Measurements from ENCODE around the gene RIPK3.
"Not testable (repeated sequence)": the region's sequence is repeated elsewhere in the genome, so short reads cannot be mapped to it uniquely, and the experiment has no call there.

Gene RIPK3

DNA sequence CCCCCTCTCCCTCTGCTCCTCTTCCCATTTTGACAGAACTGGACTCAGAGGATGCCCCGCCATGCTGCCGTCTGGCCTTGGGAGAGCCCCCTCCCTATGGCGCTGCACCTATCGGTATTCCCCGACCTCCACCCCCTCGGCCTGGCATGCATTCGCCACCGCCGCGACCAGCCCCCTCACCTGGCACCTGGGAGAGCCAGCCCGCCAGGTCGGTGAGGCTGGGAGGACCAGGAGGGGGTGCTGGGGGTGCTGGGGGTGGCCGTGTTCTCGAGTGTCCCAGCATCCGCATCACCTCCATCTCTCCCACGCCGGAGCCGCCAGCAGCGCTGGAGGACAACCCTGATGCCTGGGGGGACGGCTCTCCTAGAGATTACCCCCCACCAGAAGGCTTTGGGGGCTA, 29.7 kb upstream of the RIPK3 start:
- no peak for DNase-seq (ENCODE audit: low read depth)

DNA sequence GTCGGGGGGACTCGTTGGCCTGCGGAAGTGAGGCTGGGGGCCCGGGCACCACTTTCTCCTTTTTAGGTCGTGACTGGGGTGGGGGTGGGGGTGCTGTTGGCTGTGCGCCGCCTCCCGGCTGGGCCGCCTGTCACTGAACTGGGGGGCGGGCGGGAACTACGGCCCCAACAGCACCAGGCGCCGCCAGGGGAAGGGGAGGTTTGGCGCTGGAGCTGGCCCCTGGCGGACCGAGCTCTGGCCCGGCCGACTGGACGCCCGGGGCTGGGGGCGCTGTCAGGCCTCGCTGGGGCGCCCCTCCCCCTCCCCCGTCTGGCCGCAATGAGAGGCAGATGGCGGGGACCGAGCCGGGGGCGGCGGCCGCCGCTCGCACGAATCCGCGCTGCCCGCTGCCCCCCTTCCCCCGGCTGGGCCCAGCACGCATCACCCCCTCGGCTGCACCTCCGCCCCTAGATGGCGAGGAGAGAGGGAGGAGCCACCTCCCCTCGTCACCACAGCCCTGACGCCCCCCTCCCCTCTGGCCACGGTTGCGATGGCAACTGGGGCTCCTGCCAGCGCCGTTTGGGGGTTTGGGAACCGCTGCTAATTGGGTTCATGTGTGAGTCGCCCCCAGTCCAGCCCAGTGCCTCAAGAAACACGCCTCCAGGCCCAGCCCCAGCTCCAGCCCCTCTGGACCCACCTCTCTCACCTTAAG, 28.9 kb upstream of the RIPK3 start:
- peak; percentile 81 for DNase-seq (ENCODE audit: low read depth)

DNA sequence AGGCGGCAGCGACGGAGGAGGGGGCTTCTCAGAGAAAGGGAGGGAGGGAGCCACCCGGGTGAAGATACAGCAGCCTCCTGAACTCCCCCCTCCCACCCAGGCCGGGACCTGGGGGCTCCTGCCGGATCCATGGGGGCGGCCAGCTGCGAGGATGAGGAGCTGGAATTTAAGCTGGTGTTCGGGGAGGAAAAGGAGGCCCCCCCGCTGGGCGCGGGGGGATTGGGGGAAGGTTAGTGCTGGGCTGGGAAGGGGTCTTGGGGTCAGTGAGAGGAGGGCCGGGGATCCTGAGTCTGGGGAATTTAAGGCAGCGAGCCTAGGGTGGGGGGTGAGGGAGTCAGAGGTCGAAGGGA, 28.4 kb upstream of the RIPK3 start:
- DNase-seq (ENCODE audit: low read depth), result no peak

DNA sequence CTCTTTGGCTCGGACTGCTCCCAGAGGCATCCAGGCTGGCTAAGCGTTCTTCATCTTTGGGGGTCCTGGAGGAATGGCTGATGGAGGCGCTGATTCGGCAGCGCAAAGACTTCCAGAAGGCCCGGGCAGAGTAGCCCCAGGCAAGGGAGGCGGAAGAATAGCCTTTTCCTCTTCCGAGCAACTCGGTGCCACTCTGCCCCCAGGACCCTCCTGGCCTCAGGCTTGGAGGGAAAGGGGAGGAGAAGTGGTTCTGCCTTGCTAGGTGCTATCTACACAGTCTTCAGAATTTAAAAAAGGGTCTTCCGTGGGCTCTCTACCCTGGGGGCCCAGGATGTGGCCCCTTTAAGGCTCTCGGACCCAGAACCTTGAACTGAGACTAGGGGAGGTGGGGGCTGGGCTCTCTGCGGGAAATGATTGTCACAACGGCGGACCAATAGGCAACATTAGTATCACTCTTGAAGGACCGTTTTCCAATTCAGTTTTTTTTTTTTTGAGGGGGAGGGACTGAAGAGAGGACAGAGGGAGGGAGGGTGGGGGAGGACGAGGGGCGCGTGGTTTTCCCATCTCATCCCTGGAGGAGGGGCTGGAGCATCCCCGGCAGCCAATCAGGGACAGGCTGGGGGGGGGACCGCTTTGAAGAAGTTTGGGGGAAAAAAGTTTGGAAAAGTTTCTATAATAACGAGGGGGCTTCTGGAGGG, 27.9 kb upstream of the RIPK3 start, which contains the start of gene NFATC4:
NFATC4 (plus strand) TSS at position 671 of the 698 bp plus-strand sequence. CDS start 157 bp downstream, outside the sequence.
- DNase-seq (ENCODE audit: low read depth), result peak; percentile 95

DNA sequence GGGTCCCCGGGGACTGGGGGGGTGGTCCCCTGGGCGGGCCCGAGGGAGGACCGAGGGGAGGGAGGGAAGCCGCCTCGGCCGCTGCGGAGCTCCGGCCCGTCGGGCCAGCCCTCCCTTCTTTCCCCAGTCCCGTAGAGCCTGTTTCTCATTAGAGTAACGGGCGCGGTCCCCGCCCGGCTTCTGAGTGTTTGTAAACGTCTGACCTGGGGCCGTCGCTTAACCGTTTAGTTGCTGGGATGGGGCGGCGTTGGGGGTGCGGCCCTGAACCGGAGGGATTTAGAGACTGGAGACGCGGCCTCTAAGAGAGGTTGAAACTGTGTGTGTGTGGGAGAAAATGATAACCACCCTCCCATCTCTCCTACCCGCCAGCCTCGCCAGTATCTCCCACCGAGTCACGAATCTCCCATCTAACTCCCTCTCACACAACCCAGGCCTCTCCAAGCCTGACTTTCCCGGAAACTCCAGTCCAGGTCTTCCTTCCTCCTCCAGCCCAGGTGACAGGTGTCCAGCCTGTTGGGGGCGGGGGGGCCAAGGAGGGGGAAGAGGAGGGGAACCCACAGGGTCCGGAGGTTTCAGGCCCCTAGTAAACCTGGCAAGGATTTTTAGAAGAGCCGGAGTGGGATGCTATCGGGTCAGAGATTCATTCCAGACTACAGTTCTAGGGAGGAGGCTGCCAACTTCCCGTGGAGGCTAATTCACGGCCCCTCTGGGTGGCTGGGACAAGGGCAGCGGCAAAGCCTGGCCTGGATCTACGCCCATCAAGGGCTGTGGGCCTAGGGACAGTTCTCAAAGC, 27.1 kb upstream of the RIPK3 start:
- peak; percentile 97 for DNase-seq (ENCODE audit: low read depth)

DNA sequence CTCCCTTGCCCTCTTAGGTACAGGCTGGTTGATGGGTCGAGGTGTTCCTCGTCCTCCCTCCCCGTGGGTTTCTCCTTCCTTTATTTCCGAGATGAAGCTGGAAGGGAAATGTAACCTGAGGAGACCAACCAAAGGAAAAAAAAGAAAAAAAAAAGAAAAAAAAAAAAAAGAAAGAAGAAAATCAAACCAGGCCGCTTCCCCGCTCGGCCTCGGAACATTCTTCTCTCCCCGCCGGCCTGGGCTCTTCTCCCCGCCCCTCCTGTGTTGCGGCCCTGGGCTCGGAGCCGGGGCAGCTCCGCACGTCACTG, 26.6 kb upstream of the RIPK3 start:
- DNase-seq (ENCODE audit: low read depth), result no peak

DNA sequence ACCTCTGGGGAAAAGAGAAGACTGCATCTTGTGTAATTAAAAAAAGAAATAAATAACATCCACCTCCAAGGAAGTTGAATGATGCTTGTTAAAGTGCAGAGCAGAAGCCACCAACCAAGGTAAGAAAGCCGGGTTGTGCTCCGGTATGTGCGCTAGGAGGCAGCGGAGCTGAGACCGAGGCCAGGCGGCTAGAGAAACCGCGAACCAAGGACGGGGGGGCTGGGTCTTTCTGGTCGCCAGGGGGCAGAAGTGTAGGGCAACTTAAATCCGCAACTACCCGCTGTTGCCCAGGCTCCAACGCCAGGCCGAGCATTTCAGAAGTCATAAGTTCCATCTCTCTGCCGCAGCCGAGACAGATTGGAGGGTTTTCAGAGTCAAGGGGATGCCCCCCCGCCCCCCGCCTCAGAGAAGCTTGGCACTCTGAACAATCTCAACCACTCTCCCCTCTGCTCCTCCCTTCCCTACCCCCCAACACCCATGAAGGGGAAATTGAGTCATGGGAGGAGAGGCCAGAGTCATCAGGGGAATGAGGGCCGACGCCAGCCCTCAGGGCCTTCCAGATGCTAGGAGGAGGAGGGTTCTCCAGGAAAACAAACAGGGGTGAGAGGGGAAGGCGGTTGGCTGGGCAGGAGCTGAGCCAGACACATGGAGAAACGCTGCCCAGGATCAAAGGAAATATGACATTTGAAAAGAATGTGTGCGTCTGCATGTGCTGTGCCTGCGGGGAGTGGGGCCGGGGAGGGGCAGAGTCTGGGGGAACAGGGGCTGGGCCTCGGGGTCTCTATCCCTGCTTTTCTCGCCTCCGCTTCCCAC, 26.0 kb upstream of the RIPK3 start:
- DNase-seq (ENCODE audit: low read depth), result peak; percentile 91

DNA sequence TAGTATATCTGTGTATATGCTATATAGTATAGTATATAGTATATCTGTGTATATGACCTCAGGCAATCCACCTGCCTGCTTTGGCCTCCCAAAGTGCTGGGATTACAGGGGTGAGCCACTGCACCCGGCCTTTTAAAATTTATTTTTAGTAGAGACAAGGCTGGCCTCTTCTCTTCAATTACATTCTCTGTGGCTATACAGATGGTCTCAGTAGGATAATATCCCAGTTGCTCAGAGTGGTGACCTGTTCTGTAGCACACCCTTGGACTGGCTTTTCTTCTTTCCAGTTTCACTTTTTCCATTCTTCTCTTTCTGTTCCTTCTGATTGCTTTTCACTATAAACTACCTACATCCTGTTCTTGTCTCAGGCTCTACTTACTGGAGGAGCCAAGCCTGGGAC, 25.1 kb upstream of the RIPK3 start:
- DNase-seq (ENCODE audit: low read depth), result no peak

DNA sequence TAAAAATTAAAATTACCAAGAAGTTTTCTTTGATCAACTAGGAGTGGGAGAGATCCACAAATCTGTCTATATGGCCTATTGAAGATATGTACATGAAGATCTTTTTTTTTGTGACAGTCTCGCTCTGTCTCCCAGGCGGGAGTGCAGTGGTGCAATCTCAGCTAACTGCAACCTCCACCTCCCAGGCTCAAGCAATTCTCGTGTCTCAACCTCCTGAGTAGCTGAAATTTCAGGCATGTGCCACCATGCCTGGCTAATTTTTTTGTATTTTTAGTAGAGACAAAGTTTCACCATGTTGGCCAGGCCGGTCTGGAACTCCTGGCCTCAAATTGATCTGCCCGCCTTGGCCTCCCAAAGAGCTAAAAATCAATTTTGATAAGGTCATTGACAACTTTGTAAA, 23.6 kb upstream of the RIPK3 start:
- DNase-seq (ENCODE audit: low read depth), result no peak

DNA sequence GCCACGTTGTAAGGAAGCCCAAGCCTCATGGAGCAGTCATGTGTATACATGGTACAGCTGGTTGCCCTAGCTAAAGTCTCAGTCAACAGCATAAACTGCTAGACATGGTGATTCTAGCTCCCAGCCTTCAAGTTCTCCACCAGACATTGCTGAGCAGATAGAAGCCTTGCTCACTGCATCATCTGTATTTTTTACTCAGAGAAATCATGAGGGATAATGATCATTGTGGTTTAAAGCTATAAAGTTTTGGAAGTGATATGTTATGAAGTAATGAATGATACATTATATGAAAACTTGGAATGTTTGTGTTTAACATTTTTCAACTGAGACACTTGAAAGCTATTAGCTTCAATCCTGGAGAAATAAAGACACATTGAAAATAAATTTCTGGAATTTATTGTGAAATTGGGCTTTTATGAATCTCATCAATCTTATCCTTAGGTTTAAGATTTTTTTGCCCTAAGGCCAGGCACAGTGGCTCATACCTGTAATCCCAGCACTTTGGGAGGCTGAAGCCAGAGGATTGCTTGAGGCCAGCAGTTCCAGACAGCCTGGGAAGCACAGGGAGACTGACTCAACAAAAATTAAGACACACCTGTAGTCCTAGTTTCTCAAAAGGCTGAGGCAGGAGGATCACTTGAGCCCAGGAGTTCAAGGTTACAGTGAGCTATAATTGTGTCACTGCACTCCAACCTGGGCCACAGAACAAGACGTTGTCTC, 22.6 kb upstream of the RIPK3 start:
- DNase-seq (ENCODE audit: low read depth), result no peak

DNA sequence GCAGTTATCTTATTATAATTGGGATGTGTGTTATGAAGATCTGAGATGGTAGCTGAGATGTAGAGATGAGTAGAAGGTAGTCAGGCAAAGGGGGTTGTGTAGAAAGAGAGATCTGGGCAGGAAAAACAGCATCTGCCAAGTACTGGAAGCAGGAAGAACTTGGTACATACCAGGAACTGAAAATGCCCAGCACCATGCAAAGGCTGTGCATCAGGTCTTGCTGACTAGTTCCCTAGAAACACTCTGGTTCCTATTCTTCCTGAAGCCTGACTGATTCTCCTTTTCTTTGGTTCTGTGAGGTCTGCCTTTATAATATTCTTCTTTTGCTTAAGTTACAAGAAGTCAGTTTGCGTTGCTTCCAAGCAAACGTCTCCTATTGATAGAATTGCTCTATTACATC, 21.5 kb upstream of the RIPK3 start:
- DNase-seq (ENCODE audit: low read depth), result no peak

DNA sequence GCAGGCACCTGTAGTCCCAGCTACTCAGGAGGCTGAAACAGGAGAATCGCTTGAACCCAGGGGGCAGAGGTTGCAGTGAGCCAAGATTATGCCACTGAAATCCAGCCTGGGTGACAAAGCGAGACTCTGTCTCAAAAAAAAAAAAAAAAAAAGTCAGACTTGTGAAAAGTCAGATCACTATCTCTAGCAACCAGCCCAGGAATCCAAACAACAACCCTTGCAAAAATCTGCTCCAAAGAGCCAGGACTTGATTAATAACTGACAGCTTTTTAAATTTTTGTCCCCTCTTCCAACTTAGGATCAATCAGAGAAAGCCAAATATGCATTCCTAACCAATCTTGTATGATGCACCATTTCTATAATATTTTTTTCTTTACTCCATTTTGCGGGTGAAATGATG, 20.5 kb upstream of the RIPK3 start:
- DNase-seq (ENCODE audit: low read depth), result no peak

DNA sequence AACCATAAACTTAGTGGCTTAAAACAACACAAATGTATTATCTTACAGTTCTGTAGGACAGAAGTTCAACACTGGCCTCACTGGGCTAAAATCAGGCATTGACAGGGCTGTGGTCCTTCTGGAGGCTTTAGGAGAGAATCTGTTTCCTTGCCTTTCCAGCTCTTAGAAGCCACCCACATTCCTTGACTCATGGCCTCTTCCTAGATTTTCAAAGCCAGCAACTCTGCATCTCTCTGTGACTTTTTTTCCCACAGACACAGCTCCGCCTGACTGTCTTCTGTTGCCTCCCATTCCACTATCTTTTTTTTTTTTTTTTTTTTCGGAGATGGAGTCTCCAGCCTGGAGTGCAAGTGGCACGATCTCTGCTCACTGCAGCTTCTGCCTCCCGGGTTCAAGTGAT, 16.4 kb upstream of the RIPK3 start:
- no peak for DNase-seq (ENCODE audit: low read depth)

DNA sequence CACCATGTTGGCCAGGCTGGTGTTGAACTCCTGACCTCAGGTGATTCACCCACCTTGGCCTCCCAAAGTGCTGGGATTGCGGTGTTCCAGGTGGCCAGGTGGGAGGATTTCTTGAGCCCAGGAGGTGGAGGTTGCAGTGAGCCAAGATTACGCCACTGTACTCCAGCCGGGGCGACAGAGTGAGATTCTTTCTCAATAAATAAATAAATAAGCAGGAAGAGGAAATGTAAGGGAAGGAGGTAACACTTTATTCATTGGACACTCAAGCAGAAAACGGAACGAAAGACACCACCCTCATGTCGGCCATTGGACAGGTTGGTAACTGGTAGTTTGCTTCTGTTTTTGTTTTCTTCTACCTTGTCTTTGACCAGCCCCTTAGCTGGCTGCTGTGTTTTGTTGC, 15.2 kb upstream of the RIPK3 start:
- DNase-seq (ENCODE audit: low read depth), result no peak

DNA sequence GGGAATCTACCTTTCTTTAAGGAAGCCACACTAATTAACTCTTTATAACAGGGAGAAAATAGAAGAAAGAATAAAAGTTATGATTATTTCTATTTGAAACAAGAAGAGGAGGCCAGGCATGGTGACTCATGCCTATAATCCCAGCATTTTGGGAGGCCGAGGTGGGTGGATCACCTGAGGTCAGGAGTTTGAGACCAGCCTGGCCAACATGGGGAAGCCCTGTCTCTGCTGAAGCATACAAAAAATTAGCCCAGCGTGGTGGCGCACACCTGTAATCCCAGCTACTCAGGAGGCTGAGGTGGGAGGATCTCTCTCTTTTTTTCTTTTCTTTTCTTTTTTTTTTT, 14.7 kb upstream of the RIPK3 start:
- not testable (repeated sequence) for DNase-seq (ENCODE audit: low read depth)

DNA sequence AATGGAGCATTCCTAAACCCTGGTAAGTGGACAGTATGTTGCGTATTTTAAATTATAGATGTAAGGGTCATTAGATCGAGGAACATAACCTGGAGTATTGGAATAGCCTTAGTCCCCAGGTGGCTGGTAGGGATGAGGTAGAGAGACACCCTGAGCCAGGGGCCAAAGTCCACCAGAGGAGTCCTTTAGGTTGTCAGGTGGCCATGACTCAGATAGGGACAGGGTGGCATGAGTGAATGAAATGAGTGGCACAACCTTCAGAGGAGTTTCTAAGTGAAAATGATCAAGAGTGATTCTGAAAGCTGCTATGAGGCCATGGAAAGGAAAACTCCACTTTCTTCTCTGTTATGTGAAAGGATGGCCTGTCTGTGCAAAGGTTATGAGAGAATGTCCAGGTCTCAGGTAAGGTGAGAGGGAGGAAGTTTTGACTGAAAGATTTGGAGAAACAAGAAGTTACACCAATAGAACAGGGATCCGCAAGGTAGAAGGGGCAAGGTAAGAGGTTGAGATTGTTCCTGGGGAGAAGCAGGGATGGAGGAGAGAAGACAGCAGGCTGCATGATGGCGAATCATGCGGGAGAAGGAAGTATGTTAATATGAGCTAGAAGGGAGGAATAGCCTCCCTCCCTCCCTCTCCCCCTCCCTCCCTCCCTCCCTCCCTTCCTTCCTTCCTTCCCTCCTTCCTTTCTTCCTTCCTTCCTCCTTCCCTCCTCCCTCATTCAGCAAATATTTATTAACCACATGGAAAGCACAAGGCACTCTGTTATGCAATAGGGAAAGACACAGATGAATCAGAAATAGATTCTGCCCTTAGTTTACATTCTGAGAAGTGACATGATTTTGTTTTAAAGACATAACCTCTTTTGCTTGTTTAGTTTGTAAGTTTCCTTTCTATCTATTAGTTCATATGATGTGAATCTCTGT, 14.0 kb upstream of the RIPK3 start:
- no peak for DNase-seq (ENCODE audit: low read depth)

DNA sequence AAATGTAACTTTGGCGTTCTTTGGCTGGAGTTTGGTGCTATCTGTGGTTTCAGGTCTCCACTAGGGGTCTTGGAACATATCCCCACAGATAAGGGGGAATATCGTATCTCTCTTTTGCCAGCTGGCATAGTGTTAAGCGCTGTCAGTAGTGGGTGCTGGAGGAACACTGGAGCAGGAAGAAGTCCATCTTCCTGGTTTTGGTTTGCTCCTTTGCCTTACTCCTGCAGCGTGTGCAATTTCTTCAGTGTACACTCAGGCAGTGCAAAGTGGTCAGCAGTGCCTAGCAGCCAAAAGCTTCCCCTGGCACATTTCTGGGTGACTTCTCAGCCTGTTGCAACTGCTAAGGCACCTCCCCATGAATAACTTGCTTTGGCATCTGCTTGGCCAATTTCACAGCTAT, 11.7 kb upstream of the RIPK3 start:
- DNase-seq (ENCODE audit: low read depth), result no peak

DNA sequence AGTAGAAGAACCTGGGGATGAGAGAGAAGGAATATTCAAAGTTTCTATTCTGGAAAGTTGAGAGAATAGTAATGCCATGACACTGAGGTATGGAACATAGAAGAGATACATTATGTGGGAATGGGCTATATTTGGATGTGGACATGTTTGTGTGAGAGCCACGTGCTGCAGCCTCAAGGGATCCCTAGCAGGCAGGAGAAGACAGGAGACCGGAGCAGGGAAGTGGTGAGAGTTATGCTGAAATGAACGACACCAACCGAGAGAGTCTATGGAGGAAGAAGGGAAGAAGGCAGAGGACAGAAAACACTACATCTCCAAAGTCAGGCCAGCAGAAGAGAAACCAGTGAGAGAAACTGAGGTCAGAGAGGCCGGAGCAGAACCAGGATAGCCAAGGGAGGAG, 10.0 kb upstream of the RIPK3 start:
- no peak for DNase-seq (ENCODE audit: low read depth)

DNA sequence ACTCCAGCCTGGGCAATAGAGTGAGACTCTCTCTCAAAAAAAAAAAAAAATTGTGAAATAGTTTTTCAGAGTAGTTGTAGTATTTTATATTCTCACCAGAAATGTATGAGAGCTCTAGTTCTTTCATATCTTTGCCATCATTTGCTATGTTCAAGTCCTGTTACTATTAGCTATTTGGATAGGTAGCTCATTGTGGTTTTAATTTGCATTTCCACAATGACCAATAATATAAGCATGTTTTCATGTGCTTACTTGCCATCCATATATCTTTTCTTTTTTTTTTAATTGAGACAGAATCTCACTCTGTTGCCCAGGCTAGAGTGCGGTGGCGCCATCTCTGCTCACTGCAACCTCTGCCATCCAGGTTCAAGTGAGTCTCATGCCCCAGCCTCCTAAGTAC, 8.4 kb upstream of the RIPK3 start:
- no peak for DNase-seq (ENCODE audit: low read depth)

DNA sequence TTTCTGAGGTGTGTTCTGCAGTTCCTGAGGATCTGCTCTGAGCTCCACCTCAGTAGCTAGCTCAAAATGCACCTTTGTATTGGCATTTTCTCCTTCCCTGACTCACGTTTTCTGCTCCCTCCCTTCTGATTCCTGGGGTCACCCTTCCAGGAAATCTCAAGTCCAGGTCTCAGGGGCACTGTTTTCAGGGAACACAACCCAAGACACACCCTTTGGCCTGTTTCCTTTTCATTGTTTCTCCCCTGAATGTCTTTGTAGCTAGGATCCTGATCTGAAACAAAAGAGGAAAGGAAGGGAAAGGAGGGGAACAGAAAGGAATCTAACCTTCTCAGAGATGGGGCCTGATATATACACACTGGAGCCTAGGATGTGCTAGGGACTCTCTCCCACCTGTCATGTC, 7.3 kb upstream of the RIPK3 start:
- no peak for DNase-seq (ENCODE audit: low read depth)
